Mesothelial cell of epicardium (in vitro differentiated cells): ENCODE data around the gene CCDC198. TPM values are rescaled to one million over a fixed set of nuclear protein-coding genes. Genes with fewer than 3 reads are reported as not detected.

ENCODE experiments used
- DNase-seq, 2 experiments: peaks; one replicate each; pipeline ENCODE4 v3.0.0; 2021; ENCODE audit warnings: low spot score in 2 of 2; ENCODE audit not compliant: unreplicated experiment in 2 of 2
- H3K27ac Mint-ChIP-seq: 2 replicates; pipeline ENCODE4 v1.8.0; 2021; ENCODE audit warnings: mixed read lengths
- H3K27me3 Mint-ChIP-seq: 2 replicates; pipeline ENCODE4 v1.8.0; 2021; ENCODE audit warnings: low read depth, mixed read lengths
- H3K36me3 Mint-ChIP-seq: 2 replicates; pipeline ENCODE4 v1.8.0; 2021; ENCODE audit warnings: mixed read lengths
- H3K4me1 Mint-ChIP-seq: 2 replicates; pipeline ENCODE4 v1.8.0; 2021; ENCODE audit warnings: mixed read lengths
- H3K4me3 Mint-ChIP-seq: 2 replicates; pipeline ENCODE4 v1.8.0; 2021; ENCODE audit warnings: mild to moderate bottlenecking, moderate library complexity, mixed read lengths
- H3K9me3 Mint-ChIP-seq: 2 replicates; pipeline ENCODE4 v1.8.0; 2021; ENCODE audit warnings: mixed read lengths
- CTCF ChIP-seq: fragments of 200-600 bp; sonication (generic); IDR thresholded peaks from one replicate; pipeline ENCODE4 v1.5.0; 2021; ENCODE audit warnings: antibody characterized with exemption; ENCODE audit not compliant: unreplicated experiment
- total RNA-seq: library from RNA; stranded (reverse); gene quantifications from 3 replicates; pipeline ENCODE4 v1.2.1, GENCODE V29; 2021

The CCDC198 gene
- total RNA-seq, 1 donor from 2014 or later, result not detected

DNA sequence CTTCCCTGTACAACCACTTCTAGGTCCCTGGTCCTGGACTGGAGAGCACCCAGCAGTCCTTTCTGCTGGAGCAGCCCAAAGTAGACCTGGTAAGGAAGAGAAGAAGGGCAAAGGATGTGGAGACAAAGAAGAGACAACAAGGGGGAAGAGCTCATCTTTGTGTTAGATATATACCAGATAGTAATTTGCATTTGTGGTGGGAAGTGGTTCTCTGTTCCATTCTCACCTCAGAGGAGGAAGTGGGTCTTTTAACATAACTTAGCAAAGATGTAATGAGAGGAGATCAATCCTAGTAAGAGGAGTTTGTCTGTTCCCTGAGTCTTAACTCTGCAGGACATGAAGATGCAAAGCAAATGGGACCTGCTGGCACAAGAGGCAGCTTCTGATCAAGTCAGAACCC lies 8.0 kb downstream of the CCDC198 start:
- Mint-ChIP-seq H3K27ac (no peak overlapping the region), H3K27me3 (peaks cover 7% of the 10 kb centered on the region), H3K4me3 (no peak overlapping the region), H3K9me3 (no peaks in the 10 kb centered on the region), H3K4me1 (no peaks in the 10 kb centered on the region), H3K36me3 (no peaks in the 10 kb centered on the region)
- no peak for TF ChIP-seq CTCF
- no peak for DNase-seq

DNA sequence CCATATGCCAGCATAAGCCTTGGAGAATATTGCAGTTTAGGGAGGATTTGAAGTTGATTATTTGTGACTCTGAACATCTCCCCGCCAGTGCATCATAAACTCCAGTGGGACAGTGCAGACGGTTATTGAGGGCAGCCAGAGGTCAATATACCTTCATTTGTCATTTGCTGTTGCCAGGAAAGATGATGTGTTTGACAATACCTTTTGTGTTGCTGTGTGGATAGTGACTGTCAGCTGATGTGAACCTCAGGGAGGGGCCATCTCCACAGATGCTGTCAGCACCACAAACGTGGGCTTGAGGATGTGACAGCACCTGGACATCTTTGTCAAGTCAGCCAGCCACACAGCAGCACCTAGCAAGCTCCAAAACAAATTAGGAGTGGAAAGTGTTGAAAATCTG lies 11.5 kb downstream of the CCDC198 start:
- no peak overlapping the region for H3K27ac Mint-ChIP-seq
- DNase-seq, result no peak
- no peaks in the 10 kb centered on the region for H3K4me1 Mint-ChIP-seq
- H3K36me3 Mint-ChIP-seq, result no peaks in the 10 kb centered on the region
- peaks cover 11% of the 10 kb centered on the region for H3K27me3 Mint-ChIP-seq
- H3K9me3 Mint-ChIP-seq, result no peaks in the 10 kb centered on the region
- no peak overlapping the region for H3K4me3 Mint-ChIP-seq
- TF ChIP-seq CTCF, result no peak

- no peaks in the 10 kb centered on the region for H3K4me1 Mint-ChIP-seq
- H3K36me3 Mint-ChIP-seq, result no peaks in the 10 kb centered on the region
- H3K9me3 Mint-ChIP-seq, result no peaks in the 10 kb centered on the region
- TF ChIP-seq CTCF, result no peak
- peaks cover 11% of the 10 kb centered on the region for H3K27me3 Mint-ChIP-seq
- H3K4me3 Mint-ChIP-seq, result no peak overlapping the region
- no peak overlapping the region for H3K27ac Mint-ChIP-seq
- DNase-seq, result no peak
Observed at GRCh38 chr14:57480051-57480450, 13.6 kb downstream of the CCDC198 start.

DNA sequence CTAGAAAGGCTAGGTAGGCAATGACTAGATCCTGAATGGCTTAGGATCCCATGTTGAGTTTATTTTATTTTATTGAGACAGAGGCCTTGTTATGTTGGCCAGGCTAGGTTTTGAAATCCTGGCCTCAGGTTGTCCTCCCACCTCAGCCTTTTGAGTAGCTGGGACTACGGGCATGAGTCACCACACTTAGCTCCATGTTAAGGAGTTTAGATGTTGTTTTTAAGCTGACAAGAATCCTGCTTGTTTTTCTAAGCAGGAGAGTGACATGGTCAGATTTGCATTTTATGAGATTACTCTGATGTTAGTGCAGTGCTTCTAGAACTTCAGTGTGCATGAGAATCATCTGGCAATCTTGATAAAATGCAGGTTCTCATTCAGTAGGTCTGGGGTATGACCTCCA lies 14.5 kb downstream of the CCDC198 start:
- TF ChIP-seq CTCF, result no peak
- no peak for DNase-seq
- Mint-ChIP-seq H3K4me1 (no peaks in the 10 kb centered on the region), H3K27ac (no peak overlapping the region), H3K36me3 (no peaks in the 10 kb centered on the region), H3K9me3 (no peaks in the 10 kb centered on the region), H3K27me3 (peaks cover 11% of the 10 kb centered on the region), H3K4me3 (no peak overlapping the region)

- Mint-ChIP-seq H3K9me3 (no peaks in the 10 kb centered on the region), H3K36me3 (no peaks in the 10 kb centered on the region), H3K4me1 (no peaks in the 10 kb centered on the region), H3K27ac (no peak overlapping the region), H3K4me3 (no peak overlapping the region), H3K27me3 (peaks cover 9% of the 10 kb centered on the region)
- TF ChIP-seq CTCF, result no peak
- no peak for DNase-seq
Observed at GRCh38 chr14:57478050-57478449, 15.6 kb downstream of the CCDC198 start.

DNA sequence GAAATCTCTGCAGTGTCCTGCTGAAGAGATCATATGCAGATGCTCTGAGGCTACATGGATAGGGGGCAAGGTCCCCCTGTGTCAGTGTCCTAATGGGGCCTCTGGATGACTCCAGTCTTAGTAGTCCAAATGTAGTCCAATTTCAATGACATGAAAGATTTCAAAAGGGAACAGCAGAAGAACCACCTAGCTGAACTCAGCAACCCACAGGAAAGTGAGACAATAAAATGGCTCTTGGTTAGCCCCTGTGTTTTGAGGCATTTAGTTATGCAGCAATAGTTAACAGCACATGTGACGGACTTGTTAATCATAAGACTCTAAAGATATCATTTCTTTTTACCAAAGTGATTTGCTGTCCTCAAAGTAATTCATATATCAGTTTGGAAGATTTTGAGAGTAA lies 22.7 kb downstream of the CCDC198 start:
- Mint-ChIP-seq H3K4me3 (no peak overlapping the region), H3K36me3 (no peaks in the 10 kb centered on the region), H3K27me3 (peaks cover 3% of the 10 kb centered on the region), H3K27ac (no peak overlapping the region), H3K9me3 (peaks cover 4% of the 10 kb centered on the region), H3K4me1 (no peaks in the 10 kb centered on the region)
- no peak for DNase-seq
- TF ChIP-seq CTCF, result no peak
